GF-D8 (cell line): ENCODE results near the gene IQCH.
"Not testable (repeated sequence)": the region's sequence is repeated elsewhere in the genome, so short reads cannot be mapped to it uniquely, and the experiment has no call there.

Experiments used
- DNase-seq: peaks from one replicate; lab custom pipeline; 2025; lab: John Stamatoyannopoulos, UW

IQCH gene

GRCh38 chr15:67448372-67448771 is 193.8 kb downstream of the IQCH start:
- DNase-seq: not testable (repeated sequence)

GRCh38 chr15:67453703-67454102 is 199.1 kb downstream of the IQCH start:
- not testable (repeated sequence) for DNase-seq

GRCh38 chr15:67456677-67457529 is 202.3 kb downstream of the IQCH start:
- peak; percentile 7 for DNase-seq

- no peak for DNase-seq
Observed at GRCh38 chr15:67458331-67459029, 203.9 kb downstream of the IQCH start.

- DNase-seq: no peak
Observed at GRCh38 chr15:67460521-67460920, 205.9 kb downstream of the IQCH start.

- no peak for DNase-seq
Observed at GRCh38 chr15:67461735-67462134, 207.1 kb downstream of the IQCH start.

- no peak for DNase-seq
Observed at GRCh38 chr15:67462875-67463274, 208.3 kb downstream of the IQCH start.

- no peak for DNase-seq
Observed at GRCh38 chr15:67463488-67463887, 208.9 kb downstream of the IQCH start.

- DNase-seq: no peak
Observed at GRCh38 chr15:67465196-67465952, 210.8 kb downstream of the IQCH start.

- DNase-seq: no peak
Observed at GRCh38 chr15:67468416-67468815, 213.8 kb downstream of the IQCH start.

GRCh38 chr15:67469680-67470079 is 215.1 kb downstream of the IQCH start:
- DNase-seq: no peak

- DNase-seq: no peak
Observed at GRCh38 chr15:67472957-67473356, 218.4 kb downstream of the IQCH start.

GRCh38 chr15:67474405-67475110 is 220.0 kb downstream of the IQCH start:
- no peak for DNase-seq

- DNase-seq: no peak
Observed at GRCh38 chr15:67479781-67480505, 225.4 kb downstream of the IQCH start.

- no peak for DNase-seq
Observed at GRCh38 chr15:67480741-67481140, 226.2 kb downstream of the IQCH start.

GRCh38 chr15:67481680-67482079 is 227.1 kb downstream of the IQCH start:
- no peak for DNase-seq

GRCh38 chr15:67495585-67495984 is 241.0 kb downstream of the IQCH start:
- no peak for DNase-seq

- DNase-seq: peak; percentile 18
Observed at GRCh38 chr15:67501177-67501835, 246.7 kb downstream of the IQCH start.

GRCh38 chr15:67501836-67502461 is 247.4 kb downstream of the IQCH start:
- no peak for DNase-seq

- DNase-seq: no peak
Observed at GRCh38 chr15:67504056-67504455, 249.5 kb downstream of the IQCH start.
